ENCODE results near the gene ZNF850.

ZNF850 gene

GRCh38 chr19:36707134-36707533, 65.5 kb downstream of the ZNF850 start:
- in situ Hi-C loops (cut with MboI; ENCODE audit: low sequenced_read_pairs), result no loop called here

- in situ Hi-C loops (cut with MboI; ENCODE audit: low sequenced_read_pairs), result no loop called here
These were observed 84.5 kb downstream of the ZNF850 start for GRCh38 chr19:36688058-36688457.

GRCh38 chr19:36687214-36688056, 85.2 kb downstream of the ZNF850 start, which contains the start of gene ZNF567:
TSS of gene ZNF567 (plus strand) at chr19:36687612. CDS start at chr19:36694868, 7,256 bp downstream.
- in situ Hi-C loops (cut with MboI; ENCODE audit: low sequenced_read_pairs), result no loop called here

GRCh38 chr19:36686365-36687213, 86.0 kb downstream of the ZNF850 start:
- in situ Hi-C loops (cut with MboI; ENCODE audit: low sequenced_read_pairs), result no loop called here

GRCh38 chr19:36685835-36686234, 86.8 kb downstream of the ZNF850 start:
- in situ Hi-C loops (cut with MboI; ENCODE audit: low sequenced_read_pairs), result no loop called here

- in situ Hi-C loops (cut with MboI; ENCODE audit: low sequenced_read_pairs), result no loop called here
These were observed 93.2 kb downstream of the ZNF850 start for GRCh38 chr19:36679455-36679854.

- in situ Hi-C loops (cut with MboI; ENCODE audit: low sequenced_read_pairs), result no loop called here
These were observed 98.4 kb downstream of the ZNF850 start for GRCh38 chr19:36674201-36674600.

- in situ Hi-C loops (cut with MboI; ENCODE audit: low sequenced_read_pairs), result no loop called here
These were observed 100.2 kb downstream of the ZNF850 start for GRCh38 chr19:36672368-36672767.

GRCh38 chr19:36668646-36669045, 104.0 kb downstream of the ZNF850 start:
- in situ Hi-C loops (cut with MboI; ENCODE audit: low sequenced_read_pairs), result no loop called here

GRCh38 chr19:36665832-36666231, 106.8 kb downstream of the ZNF850 start:
- in situ Hi-C loops (cut with MboI; ENCODE audit: low sequenced_read_pairs), result no loop called here

All from HL-60/S4 (cell line).